Testis (tissue), 3 donors: Measurements from ENCODE around the gene DENND6B. TPM values are rescaled to one million over a fixed set of nuclear protein-coding genes. Genes with fewer than 3 reads are reported as not detected.
A peak's percentile ranks its signal among the peaks of the same experiment; 100 is the strongest.
"Not testable (repeated sequence)": the region's sequence is repeated elsewhere in the genome, so short reads cannot be mapped to it uniquely, and the experiment has no call there.

Experiments
- DNase-seq: peaks from one replicate; pipeline ENCODE4 v3.0.0-alpha.2; 2019
- H3K27ac ChIP-seq, 2 donors: fragments of 200-600 bp; sonication (generic); one replicate each; pipeline ENCODE4 v1.5.1; 2019
- H3K27me3 ChIP-seq: fragments of 200-600 bp; sonication (generic); one replicate; pipeline ENCODE4 v1.5.1; 2019
- H3K36me3 ChIP-seq: fragments of 200-600 bp; sonication (generic); one replicate; pipeline ENCODE4 v1.5.1; 2017; ENCODE audit warnings: low read depth; ENCODE audit errors: missing control alignments
- H3K4me1 ChIP-seq: fragments of 200-600 bp; sonication (generic); one replicate; pipeline ENCODE4 v1.5.1; 2019
- H3K4me3 ChIP-seq, 2 donors: fragments of 200-600 bp; sonication (generic); one replicate each; pipeline ENCODE4 v1.5.1; 2017 to 2019
- H3K9me3 ChIP-seq: fragments of 200-600 bp; sonication (generic); one replicate; pipeline ENCODE4 v1.5.1; 2017
- POLR2A ChIP-seq: fragments of 450-650 bp; IDR thresholded peaks from one replicate; pipeline ENCODE4 v1.6.1; 2017; ENCODE audit warnings: antibody characterized with exemption, mild to moderate bottlenecking, moderate library complexity
- WGBS, 2 donors: methylation state at CpG; one replicate each; pipeline ENCODE4 v1.1.5; 2018; 5-methylcytosine and 5-hydroxymethylcytosine counted together
- intact Hi-C: fragments of 100-400 bp; cut with DNase I; formaldehyde crosslinking; loops from one replicate; pipeline ENCODE4 v1.15.1; 2023; ENCODE audit warnings: low total_unique reads
- polyA plus RNA-seq: library from polyadenylated mRNA; stranded (reverse); fragments of 350-450 nt; fragmentation: Illumina TruSeq; extraction: RNeasy Lipid Tissue Mini Kit (QIAGEN cat#74804); gene quantifications from one replicate; pipeline ENCODE4 v1.2.3, GENCODE V29; 2014; ENCODE audit warnings: low read depth, low replicate concordance; ENCODE audit not compliant: insufficient read depth
- total RNA-seq, 2 donors: library from RNA; depleted of rRNA; stranded (reverse); fragments of >200 nt; gene quantifications; one replicate each; pipeline ENCODE4 v1.2.3, GENCODE V29; 2016
- TF ChIP-seq, protein P1 (sequence below), 3 experiments: fragments of 450-650 bp in 2 of 3; fragments of 200-600 bp in 1 of 3; sonication (generic) in 1 of 3; IDR thresholded peaks; one replicate each; pipeline ENCODE4 v1.5.1; 2016 to 2019; ENCODE audit warnings: antibody characterized with exemption in 3 of 3, mild to moderate bottlenecking in 2 of 3, moderate library complexity in 1 of 3

The DENND6B gene
- total and polyA plus RNA-seq, 3 donors from 2014 or later, result 17.1 to 22.0 (median 18.0) TPM

GRCh38 chr22:50339945-50340879, 13.4 kb upstream of the DENND6B start:
- intact Hi-C loops, result no loop called here
- WGBS, 2 donors, result 50 to 62% methylated on average over 12 of the region's 12 CpGs

DNA sequence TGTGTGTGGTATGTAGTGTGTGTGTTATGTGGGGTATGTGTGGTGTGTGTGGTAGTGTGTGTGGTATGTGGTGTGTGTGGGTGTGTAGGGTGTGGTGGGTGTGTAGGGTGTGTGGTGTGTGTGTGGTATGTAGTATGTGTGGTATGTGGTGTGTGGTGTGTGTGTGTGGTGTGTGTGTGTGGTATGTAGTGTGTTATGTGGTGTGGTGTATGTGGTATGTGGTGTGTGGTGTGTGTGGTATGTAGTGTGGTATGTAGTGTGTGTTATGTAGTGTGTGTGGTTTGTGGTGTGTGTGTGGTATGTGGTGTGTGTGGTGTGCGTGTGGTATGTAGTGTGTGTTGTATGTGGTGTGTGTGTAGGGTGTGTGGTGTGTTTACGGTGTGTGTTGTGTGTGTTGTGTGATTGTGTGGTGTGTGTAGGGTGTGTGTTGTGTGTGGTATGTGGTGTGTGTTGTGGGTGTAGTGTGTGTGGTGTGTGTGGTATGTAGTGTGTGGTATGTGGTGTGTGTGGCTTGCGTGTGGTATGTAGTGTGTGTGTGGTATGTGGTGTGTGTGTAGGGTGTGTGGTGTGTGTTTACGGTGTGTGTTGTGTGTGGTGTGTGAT, 12.1 kb upstream of the DENND6B start:
- Histone ChIP-seq H3K4me3 (no peak overlapping the region), H3K27ac (no peak overlapping the region), H3K36me3 (no peaks in the 10 kb centered on the region), H3K4me1 (no peaks in the 10 kb centered on the region), H3K27me3 (no peaks in the 10 kb centered on the region), H3K9me3 (no peaks in the 10 kb centered on the region)
- WGBS, 2 donors, result 71 to 80% methylated on average over 4 of the region's 4 CpGs
- TF ChIP-seq, protein P1, sequence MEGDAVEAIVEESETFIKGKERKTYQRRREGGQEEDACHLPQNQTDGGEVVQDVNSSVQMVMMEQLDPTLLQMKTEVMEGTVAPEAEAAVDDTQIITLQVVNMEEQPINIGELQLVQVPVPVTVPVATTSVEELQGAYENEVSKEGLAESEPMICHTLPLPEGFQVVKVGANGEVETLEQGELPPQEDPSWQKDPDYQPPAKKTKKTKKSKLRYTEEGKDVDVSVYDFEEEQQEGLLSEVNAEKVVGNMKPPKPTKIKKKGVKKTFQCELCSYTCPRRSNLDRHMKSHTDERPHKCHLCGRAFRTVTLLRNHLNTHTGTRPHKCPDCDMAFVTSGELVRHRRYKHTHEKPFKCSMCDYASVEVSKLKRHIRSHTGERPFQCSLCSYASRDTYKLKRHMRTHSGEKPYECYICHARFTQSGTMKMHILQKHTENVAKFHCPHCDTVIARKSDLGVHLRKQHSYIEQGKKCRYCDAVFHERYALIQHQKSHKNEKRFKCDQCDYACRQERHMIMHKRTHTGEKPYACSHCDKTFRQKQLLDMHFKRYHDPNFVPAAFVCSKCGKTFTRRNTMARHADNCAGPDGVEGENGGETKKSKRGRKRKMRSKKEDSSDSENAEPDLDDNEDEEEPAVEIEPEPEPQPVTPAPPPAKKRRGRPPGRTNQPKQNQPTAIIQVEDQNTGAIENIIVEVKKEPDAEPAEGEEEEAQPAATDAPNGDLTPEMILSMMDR (IDR thresholded peaks at IDR 0.05), result no peak
- TF ChIP-seq POLR2A, result no peak
- DNase-seq, result no peak
- intact Hi-C loops, result no loop called here

More at GRCh38 chr22:50339945-50340879, 13.4 kb upstream of the DENND6B start:
- Histone ChIP-seq H3K27ac (no peak overlapping the region), H3K9me3 (no peaks in the 10 kb centered on the region), H3K4me3 (no peak overlapping the region), H3K27me3 (no peaks in the 10 kb centered on the region), H3K4me1 (no peaks in the 10 kb centered on the region), H3K36me3 (no peaks in the 10 kb centered on the region)
- TF ChIP-seq, protein P1 (IDR thresholded peaks at IDR 0.05), result no peak
- TF ChIP-seq POLR2A, result no peak
- DNase-seq, result peak; percentile 30

- intact Hi-C loops, result no loop called here
- H3K36me3 ChIP-seq, result no peaks in the 10 kb centered on the region
- no peak for DNase-seq
- TF ChIP-seq POLR2A, result no peak
- TF ChIP-seq, protein P1 (IDR thresholded peaks at IDR 0.05), result no peak
- H3K27ac ChIP-seq, result no peak overlapping the region
- no peaks in the 10 kb centered on the region for H3K4me1 ChIP-seq
- H3K9me3 ChIP-seq, result no peaks in the 10 kb centered on the region
- H3K4me3 ChIP-seq, result no peak overlapping the region
- no peaks in the 10 kb centered on the region for H3K27me3 ChIP-seq
- WGBS, 2 donors, result 77 to 78% methylated on average over 5 of the region's 5 CpGs
Measured at GRCh38 chr22:50338042-50338573, 11.3 kb upstream of the DENND6B start.

GRCh38 chr22:50337262-50338041, 10.6 kb upstream of the DENND6B start:
- WGBS, 2 donors, result 83 to 85% methylated on average over 13 of the region's 13 CpGs
- intact Hi-C loops, result no loop called here

GRCh38 chr22:50334433-50334832, 7.6 kb upstream of the DENND6B start:
- H3K36me3 ChIP-seq, H3K4me3 ChIP-seq, H3K27me3 ChIP-seq, DNase-seq, intact Hi-C loops, H3K9me3 ChIP-seq, H3K27ac ChIP-seq, H3K4me1 ChIP-seq: not testable (repeated sequence)
- 88 to 92% methylated on average over 5 of the region's 5 CpGs for WGBS, 2 donors

More at GRCh38 chr22:50337262-50338041, 10.6 kb upstream of the DENND6B start:
- no peak overlapping the region for H3K27ac ChIP-seq
- H3K9me3 ChIP-seq, result no peaks in the 10 kb centered on the region
- H3K36me3 ChIP-seq, result no peaks in the 10 kb centered on the region
- H3K4me1 ChIP-seq, result no peaks in the 10 kb centered on the region
- H3K27me3 ChIP-seq, result no peaks in the 10 kb centered on the region
- no peak for DNase-seq
- TF ChIP-seq POLR2A, result no peak
- TF ChIP-seq, protein P1 (IDR thresholded peaks at IDR 0.05), result no peak
- H3K4me3 ChIP-seq, result no peak overlapping the region
